Middle frontal gyrus (tissue), 1 donor: ENCODE data around the gene NELFB.

Experiments
- DNase-seq: peaks from one replicate; pipeline ENCODE4 v3.0.0-alpha.2; 2015; ENCODE audit warnings: low spot score; ENCODE audit errors: extremely low spot score

NELFB gene

DNA sequence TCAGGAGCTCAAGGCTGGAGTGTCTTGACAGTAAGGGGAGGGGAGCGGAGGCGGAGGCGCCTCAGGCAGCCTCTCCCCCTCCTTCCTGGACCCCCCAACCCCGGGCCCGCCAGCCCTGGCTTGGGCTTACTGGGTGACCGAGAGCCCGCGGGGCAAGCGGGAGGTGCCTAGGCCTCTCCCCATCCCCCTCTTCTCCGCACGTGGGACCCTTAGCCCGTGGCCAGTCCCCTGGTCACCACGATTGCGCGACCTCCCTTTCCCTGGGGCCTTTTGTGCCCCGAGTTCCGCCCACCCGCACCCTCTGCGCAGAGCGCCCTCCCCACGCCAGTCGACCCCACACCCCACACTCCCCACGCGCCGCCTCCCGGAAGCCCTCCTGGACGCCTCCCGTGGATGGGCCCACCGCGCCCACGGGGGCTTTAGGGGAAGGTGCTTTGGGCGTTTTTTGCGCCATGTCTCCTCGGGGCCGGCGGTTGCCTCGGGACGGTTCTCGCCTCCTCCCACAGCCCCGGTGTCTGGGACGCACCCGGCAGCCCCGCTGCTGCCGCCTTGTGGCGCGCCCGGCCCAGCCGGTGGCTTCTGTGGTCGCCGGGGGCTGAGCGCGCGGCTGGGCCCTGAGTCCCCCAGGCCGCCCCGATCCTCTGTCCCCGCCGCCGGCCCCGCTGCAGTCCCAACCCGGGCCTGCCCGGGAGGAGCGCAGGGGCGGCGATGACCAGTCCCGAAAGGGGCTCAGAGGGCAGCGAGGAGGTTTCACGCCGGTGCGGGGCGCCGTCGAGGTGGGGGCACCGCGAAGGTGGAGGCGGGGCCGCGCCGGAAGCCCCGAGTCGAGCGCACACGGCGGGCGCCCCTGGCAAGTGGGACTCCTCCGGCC lies 25.6 kb downstream of the NELFB start:
- no peak for DNase-seq

DNA sequence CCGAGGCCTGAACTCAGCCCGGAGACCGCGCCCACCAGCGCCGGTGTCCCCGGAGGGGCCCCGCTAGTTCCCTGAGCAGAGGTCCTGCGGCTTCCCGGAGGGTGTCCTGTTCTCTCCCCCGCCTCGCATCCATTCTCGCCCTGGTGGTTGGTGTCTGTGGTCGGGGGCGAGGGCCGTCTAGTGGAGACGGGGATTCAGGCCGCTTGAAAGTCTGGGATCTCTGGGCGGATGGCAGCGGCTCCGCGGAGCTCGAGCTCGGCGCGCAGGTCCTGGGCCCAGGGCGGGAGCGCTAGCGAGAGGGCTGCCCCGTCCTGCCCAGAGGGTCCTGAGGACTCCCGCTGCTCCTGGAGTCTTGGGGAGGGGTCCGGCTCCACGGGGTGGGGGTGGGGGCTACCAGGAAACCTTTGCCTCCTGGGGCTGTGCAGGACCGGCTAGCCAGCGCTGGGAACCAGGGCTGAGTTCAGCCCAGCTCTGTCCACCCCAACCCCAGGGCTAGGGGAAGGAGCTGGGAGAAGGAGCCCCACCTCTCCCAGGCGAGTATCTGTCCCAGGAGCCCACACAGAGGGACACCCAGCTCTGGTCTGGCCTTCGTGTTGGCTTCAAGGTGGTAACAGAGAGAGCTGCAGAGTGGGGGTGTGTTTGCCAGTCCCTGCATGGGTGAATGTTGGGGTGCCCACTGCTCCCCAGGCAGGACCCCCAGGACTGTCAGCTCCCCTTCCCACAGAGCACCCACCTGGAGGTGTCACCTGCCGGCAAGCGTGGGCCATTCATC lies 26.4 kb downstream of the NELFB start:
- DNase-seq, result no peak

DNA sequence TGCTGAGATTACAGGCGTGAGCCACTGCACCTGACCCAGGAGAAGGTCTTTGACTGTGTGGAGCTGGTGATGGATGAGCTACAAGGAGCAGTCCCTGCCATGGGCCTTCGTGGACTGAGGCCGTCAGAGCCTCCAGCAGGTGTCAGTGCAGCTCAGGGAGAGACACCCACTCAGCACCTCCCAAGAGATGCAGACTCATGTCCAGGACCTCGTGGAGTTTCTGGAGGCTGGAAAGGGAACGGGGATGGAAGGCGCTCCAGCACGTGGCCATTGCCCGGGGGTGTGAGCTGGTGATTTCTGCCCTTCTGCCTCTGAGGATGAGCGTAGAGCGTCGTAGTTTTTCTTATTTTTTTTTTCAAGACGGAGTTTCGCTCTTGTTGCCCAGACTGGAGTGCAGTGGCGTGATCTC lies 31.9 kb downstream of the NELFB start:
- DNase-seq, result no peak

DNA sequence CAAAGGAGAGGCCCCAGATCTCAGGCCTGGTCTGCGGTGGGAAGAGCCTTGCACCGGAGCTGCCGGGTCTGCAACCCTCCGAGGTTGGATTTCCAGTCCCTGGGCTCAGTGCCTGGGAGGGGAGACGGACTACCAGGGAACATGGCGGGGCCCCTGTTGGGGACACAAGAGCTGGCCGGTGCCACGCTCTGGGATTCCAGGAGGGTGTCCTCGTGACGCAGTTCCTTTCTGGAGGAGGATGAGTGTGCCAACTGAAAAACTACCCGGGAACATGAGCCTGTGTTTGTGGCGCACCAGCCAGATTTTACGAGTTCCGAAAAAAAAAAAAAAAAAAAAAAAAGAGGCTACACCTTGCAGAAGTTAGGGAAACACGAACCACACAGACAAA lies 38.0 kb downstream of the NELFB start:
- DNase-seq, result no peak

DNA sequence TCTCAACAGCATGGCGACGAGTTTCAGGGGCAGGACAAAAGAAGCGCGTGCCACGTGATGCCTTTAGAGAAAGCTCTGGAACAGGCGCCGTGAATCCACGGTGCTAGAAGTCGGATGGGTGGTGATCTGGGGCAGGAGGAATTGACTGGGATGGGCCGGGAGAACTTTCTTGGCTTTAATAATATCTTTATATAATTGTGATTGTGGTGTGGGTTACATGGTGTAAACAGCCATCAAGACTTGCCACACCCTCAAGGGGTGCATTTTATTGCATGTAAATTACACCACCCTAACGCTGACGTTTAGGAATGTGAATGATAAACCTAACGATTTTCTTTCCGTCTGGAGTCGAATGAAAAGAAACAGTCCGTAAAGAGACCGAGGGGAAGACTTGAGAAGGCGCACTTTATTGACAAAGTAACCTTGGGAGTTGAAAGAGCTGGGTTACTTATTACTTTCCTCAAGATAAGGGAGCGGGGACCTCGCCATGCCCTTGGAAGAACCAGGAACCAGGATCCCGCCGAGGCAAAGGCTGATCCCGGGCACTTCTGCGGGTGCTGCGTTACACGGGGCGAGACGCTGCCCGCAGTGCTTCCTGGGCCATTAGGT lies 38.5 kb downstream of the NELFB start:
- DNase-seq, result no peak

DNA sequence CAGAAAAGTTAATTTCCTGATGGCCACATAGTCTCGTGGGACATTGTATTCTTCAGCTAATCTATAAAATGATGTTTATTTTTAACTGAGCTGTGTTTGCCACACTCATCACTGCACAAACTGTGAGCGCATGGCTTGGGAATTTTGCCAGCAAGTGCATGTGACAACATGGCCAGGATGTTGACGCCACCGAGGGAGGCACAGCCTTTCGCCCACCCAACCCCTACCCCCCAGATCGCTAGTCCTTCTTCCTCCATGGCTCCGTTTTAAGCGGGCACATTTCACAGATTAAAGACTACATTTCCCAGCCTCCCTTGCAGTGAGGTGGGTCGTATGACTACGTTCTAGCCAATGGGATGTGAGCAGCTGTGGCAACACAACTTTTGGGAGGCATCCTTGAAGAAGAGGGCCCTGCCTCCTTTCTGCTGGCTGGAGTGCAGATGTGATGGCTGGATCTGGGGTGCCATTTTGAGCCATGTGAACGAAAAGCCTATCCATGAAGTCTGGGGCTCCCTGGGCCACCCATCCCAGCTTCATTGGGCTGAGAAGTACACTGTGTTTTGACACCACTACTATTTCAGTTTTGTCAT lies 39.1 kb downstream of the NELFB start:
- no peak for DNase-seq

DNA sequence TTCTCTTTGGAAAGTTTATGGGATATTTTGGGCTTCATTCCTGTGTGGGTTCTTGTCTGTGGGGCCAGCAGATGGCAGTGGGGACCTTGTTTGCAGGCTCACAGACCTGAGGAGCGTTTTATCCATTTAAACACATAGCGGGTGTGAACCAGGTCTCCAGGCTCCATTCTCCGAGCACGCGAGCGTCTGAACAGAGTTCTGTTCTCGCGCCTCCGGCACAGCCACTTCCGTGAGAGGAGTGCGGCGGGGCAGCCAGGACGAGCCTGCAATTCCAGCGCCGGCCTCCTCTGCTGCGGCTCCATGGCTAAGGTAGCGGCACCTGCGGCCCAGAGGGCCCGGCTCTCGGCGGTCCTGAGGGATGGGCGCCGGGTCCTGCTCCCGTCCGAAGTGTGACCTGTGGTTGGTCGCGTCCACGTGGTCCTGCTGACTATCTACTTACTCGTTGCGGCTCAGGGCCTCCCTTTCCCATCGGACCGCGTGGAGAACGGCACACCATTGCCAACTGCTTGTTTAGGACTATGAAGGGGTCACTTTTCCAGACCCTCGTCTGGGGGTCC lies 39.6 kb downstream of the NELFB start:
- DNase-seq, result no peak

DNA sequence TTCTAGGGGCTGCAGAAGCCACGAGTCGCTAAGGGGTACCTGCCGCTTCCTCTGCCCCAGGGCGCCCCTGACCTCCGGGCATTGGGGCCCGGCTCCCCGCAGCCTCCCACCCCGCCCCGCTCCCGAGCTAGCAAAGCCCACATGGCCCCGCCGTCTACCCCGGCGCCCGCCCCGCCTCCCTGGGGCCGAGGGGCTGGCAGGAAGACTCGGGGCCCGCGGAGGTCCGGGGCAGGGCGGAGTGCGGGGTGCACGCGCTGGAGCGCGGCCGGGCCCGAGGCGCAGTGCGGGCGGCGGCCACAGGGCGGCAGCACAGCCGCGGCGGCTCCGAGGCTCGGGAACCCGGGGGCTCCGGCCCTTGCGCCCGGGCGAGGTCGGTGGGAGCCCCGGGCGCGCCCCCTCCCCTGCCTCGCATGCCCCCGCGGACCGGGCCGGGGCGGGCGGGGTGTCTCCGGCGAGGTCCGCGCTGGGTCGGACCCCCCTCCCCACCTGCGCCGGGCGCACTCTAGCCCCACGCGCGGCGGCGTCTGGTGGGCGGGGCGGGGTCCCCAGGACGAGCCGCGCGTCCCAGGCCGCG lies 40.2 kb downstream of the NELFB start:
- DNase-seq, result no peak

DNA sequence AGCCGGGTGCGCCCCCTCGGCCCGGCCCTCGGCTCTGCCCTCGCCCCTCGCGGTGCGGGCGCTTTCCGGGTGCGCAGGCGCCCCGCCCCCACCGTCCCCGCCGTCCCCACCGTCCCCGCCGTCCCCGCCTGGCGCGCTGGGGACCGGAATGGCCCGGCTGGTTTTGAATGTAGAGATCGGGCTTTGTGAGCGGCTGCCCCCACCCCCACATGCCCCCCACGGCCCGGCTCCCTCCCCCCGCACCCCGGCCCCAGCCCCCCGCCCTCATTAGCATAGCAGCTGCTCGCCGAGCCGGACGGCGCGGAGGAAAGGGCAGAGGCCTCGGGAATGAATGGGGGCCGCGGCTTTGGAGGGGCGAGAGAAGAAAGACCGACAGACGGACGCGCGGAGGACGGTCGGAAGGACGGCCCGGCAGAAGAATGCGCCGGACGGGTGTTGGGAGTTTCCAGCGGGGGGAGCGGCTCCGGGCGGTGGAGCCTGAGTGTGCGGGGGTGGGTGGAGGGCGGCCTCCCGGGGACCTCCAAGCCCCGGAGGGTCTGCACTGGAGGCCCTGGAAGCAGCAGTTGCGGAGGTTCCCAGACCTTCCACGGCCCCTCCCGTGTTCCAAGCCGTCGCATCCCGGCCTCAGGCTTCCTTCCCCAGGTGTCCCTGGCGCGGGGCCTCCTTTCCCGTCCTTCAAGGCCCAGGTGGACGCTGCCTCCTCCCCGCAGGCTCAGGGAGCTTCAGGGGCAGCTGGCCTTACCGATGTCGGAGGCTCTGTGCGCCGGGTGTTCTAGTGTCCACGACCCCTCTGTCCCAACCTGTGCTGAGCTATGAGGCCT lies 40.9 kb downstream of the NELFB start:
- DNase-seq, result no peak

DNA sequence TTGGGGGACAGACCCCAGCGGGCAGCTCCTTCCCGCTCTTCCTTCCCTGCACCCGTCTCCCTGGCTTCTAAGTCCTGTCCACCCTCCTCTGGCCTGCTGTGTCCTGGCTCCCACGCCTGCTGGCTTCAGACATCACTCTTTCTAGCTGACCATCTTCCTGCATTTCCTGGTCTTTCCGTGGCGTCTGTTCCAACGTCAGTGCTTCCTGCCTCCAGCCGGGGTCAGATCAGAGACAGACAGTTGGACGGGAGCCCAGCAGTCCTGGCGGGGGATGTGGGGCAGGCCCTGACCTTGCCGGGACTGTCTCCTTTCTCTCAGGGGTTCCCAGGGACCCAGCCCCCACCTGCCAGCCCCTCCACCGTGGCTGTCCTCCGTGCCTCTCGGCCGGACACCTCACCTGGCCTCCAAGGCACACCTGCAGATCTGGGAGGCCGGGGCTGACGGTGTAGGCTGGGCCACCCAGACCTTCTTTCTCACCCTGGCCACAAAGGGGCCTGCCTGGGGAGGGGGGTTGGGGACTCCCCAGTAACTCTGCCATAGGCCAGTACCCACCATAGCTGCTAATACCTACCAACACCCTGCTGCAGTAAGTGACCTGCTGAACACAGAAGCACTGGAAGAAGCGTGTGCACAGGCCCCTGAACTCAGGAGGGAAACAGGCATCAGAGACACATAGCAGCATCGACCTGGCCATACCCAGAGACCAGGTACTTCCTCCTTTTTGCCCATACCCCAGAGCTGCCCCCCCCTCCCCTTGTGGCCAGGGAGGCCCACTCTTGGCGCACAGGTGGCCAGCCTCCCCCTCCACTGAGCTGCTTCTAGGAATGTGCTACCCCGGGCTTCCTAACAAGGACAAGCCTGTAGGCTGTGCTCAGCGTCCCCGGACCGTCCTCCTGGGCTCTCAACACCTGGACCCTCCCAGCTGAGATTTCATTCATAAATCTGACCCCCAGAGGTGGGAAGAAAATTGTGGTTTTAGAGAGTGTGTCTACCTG lies 41.8 kb downstream of the NELFB start:
- DNase-seq, result no peak

DNA sequence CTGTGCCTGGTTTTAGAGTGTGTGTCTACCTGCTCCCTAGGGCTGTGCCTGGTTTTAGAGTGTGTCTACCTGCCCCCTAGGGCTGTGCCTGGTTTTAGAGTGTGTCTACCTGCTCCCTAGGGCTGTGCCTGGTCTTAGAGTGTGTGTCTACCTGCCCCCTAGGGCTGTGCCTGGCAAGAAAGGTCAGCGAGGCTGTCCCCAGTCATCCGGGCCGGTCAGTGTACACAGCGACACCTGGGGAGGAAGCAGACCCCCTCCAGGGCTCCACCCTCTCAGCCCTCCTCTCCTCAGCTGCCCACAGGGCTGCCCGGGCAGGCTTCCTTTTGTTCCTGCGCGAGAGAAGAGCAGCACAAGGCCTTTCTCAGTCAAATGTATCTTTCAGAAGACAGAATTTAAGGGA lies 42.8 kb downstream of the NELFB start:
- DNase-seq, result no peak

DNA sequence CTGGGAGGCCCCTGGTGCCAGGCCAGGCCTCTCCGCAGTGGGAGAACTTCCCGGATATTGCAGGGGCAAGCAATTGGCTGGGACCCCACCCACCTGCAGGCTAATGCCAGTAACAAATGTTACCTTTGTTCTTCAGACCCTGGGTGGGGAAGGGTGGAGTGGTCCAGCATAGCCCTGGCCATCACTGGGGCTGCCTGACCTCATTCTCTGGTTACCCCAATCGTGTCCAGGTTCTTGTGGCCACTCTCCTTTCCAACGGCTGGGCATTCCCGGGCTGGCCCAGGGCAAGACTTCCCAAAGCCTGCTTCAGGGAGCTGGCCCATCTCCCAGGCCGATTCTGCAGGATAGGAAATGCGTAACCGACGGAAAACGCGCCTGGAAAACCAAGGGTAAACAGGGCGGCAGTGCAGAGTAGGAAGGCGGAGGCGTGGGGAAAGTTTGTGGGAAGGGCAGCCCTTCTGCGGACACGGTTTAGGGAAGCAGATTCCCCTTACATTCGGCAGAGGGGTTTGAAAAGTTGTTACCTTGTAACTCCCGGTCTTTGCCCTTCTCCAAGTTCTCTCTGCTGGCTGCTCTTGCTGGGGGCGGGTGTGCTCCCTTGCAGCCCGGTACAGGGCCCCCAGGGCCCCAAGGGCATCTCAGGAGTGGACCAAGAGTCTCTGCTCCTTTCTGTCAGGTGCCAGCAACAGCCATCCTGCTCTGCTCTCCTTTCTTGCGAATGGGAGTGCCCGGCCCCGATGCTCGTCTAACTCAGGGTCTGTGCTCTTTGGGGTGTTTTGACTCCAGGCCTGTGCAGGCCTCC lies 43.5 kb downstream of the NELFB start:
- no peak for DNase-seq

DNA sequence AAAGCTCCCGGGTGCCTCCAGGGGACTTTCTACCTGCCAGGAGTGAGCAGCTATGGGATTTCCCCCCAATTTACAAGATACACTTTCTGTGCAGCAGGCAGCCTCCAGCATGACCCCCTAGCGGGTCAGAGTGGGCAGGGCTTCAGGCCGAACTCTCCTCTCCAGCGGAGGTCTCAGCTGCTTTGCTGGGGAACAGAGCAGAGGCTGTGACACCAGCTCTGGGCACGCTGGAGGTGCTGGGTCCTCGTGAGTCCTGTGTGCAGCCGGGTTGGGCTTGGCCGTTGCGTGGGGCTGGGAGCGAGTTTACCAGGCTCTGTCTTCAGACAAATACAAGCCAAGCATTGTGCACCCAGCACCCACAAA lies 44.1 kb downstream of the NELFB start:
- DNase-seq, result no peak

DNA sequence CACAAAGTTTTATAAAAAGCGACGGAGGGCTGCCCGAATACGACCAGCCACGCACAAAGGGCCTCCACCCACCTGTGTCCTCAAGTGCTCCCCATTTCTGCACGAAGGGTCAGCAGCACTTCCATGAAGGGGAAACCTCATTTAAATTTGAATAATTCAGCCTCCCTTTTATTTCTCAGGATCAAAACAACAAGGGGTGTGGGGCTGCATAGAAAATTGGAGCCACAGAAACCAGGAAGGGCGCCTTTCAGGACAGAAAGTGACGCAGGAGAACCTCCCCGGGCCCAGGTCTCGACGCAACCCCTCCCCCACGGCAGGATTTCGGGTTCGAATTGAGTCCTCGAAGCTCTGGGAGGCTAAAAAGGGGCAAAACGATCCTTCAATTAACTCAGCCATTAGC lies 44.8 kb downstream of the NELFB start:
- no peak for DNase-seq

DNA sequence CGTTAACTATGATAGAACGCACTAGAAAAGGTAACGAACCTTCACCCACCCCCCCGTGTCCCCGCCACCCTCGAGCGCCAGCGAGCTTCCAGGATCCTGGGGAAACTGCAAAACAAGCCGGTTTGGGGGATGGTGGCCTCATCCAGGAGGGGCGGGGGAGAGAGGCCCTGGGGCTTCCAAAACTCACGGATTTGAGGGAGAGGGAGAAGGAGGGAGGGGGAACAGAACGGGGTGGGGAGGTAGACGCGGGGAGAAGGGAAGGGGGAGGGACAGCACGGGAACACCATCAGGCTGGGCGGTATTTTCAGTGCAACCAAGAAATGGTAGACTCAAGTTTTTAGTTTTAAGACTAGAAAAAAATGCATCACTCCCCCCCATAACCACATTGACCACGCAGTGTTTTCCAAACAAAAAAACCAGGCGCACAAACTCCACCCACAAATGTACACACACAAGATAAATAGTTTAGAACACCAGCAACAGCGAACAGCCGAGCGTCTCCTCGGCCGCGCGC lies 45.5 kb downstream of the NELFB start:
- DNase-seq, result no peak

DNA sequence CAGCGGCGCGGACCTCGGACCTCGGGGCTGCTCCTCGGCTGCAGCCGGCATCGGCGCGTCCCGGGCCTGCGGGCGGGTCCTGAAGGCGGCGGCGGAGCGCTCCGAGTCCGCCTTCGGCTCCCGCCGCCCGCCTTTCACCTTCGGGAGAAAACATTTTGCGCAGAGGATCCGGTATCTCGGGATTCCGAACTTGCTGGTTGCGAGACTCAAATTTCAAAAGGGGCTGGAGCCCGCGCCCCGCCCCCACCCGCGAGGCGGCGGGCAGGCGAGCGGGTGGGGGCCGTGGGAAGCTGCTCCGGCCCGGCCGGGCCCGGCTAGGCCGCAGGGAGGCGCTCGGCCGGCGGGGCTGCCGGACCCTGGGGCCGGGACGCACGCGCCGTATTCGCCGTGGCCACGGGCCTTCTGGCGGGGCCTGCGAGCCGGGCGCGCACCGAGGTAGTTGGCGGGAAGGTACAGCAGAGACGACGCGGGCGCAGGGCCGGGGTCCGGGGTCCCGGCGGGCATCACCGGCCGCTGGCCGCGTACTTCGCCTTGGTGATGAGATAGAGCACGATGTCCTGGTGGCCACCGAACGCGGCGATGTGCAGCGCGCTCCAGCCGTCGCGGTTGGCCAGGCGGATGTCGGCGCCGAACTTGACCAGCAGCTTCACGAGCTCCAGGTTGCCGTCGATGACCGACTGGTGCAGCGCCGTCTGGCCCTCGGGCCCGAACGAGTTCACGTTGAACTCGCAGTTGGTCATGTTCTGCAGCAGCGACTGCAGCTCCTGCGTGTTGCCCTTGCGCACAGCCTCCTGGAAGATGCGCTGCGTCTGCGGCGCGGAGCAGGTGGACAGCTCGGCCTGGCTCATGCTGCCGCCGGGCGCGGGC lies 46.2 kb downstream of the NELFB start:
- no peak for DNase-seq

DNA sequence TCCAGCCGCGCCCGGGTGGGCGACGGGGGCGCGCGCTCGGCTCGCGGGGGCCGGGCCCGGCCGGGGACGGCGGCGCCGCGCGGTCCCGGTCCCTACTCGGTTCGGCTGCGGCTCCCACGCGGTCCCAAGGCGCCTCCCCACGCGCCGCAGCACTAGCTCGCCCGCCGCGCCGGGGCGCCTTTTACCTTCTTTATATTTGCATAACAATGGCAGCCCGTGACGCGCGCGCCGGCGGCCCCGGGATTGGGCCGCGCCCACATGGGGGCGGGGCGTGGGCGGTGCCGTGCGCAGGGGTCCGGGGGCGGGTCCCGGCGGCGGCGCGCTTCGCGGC lies 47.0 kb downstream of the NELFB start, which contains the start of gene NRARP:
Gene NRARP, minus strand, starts transcription at position 154 of the 331 bp plus-strand sequence. CDS start 343 bp downstream, outside the sequence.
- DNase-seq, result peak; percentile 75
